Astrocyte of the cerebellum (primary cell): Measurements from ENCODE around the gene TRPC6.
"Not testable (repeated sequence)": the region's sequence is repeated elsewhere in the genome, so short reads cannot be mapped to it uniquely, and the experiment has no call there.

Source experiments
- DNase-seq: peaks from one replicate; pipeline ENCODE4 v3.0.0-alpha.2; 2011; ENCODE audit warnings: low read depth
- H3K4me3 ChIP-seq: 2 replicates; pipeline ENCODE4 v1.5.1; 2011; ENCODE audit warnings: mild to moderate bottlenecking, low read depth, low read length, moderate library complexity
- CTCF ChIP-seq: IDR thresholded peaks from 2 replicates; pipeline ENCODE4 v1.5.1; 2012; ENCODE audit warnings: low read length, low read depth, moderate library complexity, mild to moderate bottlenecking; ENCODE audit errors: missing control alignments
- in situ Hi-C: cut with HindIII; loops from 2 replicates; pipeline ENCODE4 v1.10.0; 2017; ENCODE audit warnings: low sequenced_read_pairs

TRPC6 gene

GRCh38 chr11:101444164-101444563 lies 139.6 kb downstream of the TRPC6 start:
- in situ Hi-C loops, result no loop called here
- H3K4me3 ChIP-seq, result no peak overlapping the region
- no peak for TF ChIP-seq CTCF
- no peak for DNase-seq

GRCh38 chr11:101442936-101443521 lies 140.8 kb downstream of the TRPC6 start:
- in situ Hi-C loops, result no loop called here
- DNase-seq, result no peak
- no peak for TF ChIP-seq CTCF
- no peak overlapping the region for H3K4me3 ChIP-seq

- in situ Hi-C loops, result no loop called here
- H3K4me3 ChIP-seq, result no peak overlapping the region
- TF ChIP-seq CTCF, result no peak
- DNase-seq, result no peak
Measured at GRCh38 chr11:101442171-101442570, 141.6 kb downstream of the TRPC6 start.

- no peak for DNase-seq
- no peak for TF ChIP-seq CTCF
- no peak overlapping the region for H3K4me3 ChIP-seq
- in situ Hi-C loops, result no loop called here
Measured at GRCh38 chr11:101441747-101442146, 142.1 kb downstream of the TRPC6 start.

GRCh38 chr11:101439488-101439887 lies 144.3 kb downstream of the TRPC6 start:
- TF ChIP-seq CTCF, result no peak
- no peak for DNase-seq
- in situ Hi-C loops, result loop anchor here (10.0 kb wide), 1 partner anchor 565 kb away; no protein-coding TSS in a partner anchor
- no peak overlapping the region for H3K4me3 ChIP-seq

GRCh38 chr11:101438708-101439107 lies 145.1 kb downstream of the TRPC6 start:
- in situ Hi-C loops, result loop anchor here (10.0 kb wide), 1 partner anchor 566 kb away; no protein-coding TSS in a partner anchor
- DNase-seq, H3K4me3 ChIP-seq: not testable (repeated sequence)

- in situ Hi-C loops, result loop anchor here (10.0 kb wide), 1 partner anchor 567 kb away; no protein-coding TSS in a partner anchor
- no peak overlapping the region for H3K4me3 ChIP-seq
- no peak for DNase-seq
- TF ChIP-seq CTCF, result no peak
Measured at GRCh38 chr11:101438126-101438525, 145.7 kb downstream of the TRPC6 start.
